Osteoblast (primary cell): Measurements from ENCODE around the gene HIF3A. TPM values are rescaled to one million over a fixed set of nuclear protein-coding genes. Genes with fewer than 3 reads are reported as not detected.
"Not testable (repeated sequence)": the region's sequence is repeated elsewhere in the genome, so short reads cannot be mapped to it uniquely, and the experiment has no call there.

Source experiments
- DNase-seq: peaks from one replicate; pipeline ENCODE4 v3.0.0; 2011; ENCODE audit warnings: low spot score, mixed read lengths; ENCODE audit not compliant: insufficient read length; ENCODE audit errors: missing footprints
- H2AFZ ChIP-seq: 2 replicates; pipeline ENCODE4 v1.6.0; 2011; ENCODE audit warnings: mild to moderate bottlenecking, low read length
- H3K27ac ChIP-seq: 2 replicates; pipeline ENCODE4 v1.5.1; 2011; ENCODE audit warnings: mild to moderate bottlenecking, low read depth, low read length, moderate library complexity
- H3K27me3 ChIP-seq: 2 replicates; pipeline ENCODE4 v1.6.0; 2012; ENCODE audit warnings: mild to moderate bottlenecking, control low read depth, inconsistent platforms, low read length, moderate library complexity; ENCODE audit not compliant: insufficient read depth
- H3K36me3 ChIP-seq: 2 replicates; pipeline ENCODE4 v1.5.1; 2011; ENCODE audit warnings: mild to moderate bottlenecking, low read length, control low read depth, moderate library complexity; ENCODE audit not compliant: insufficient read depth
- H3K4me1 ChIP-seq: 2 replicates; pipeline ENCODE4 v1.5.1; 2011; ENCODE audit warnings: mild to moderate bottlenecking, low read length, control low read depth, moderate library complexity; ENCODE audit not compliant: insufficient read depth
- H3K4me2 ChIP-seq: 2 replicates; pipeline ENCODE4 v1.6.0; 2011; ENCODE audit warnings: mild to moderate bottlenecking, low read length; ENCODE audit not compliant: insufficient read depth
- H3K4me3 ChIP-seq: fragments of 200-600 bp; sonication (generic); 3 replicates; pipeline ENCODE4 v1.5.1; 2012; ENCODE audit warnings: mild to moderate bottlenecking, low read length, inconsistent platforms; ENCODE audit not compliant: insufficient read depth
- H3K79me2 ChIP-seq: 2 replicates; pipeline ENCODE4 v1.6.0; 2012; ENCODE audit warnings: mild to moderate bottlenecking, low read length, control low read depth, inconsistent platforms; ENCODE audit not compliant: insufficient read depth
- H3K9me3 ChIP-seq: 2 replicates; pipeline ENCODE4 v1.5.1; 2011; ENCODE audit warnings: low read depth, low read length, control low read depth
- H4K20me1 ChIP-seq: 2 replicates; pipeline ENCODE4 v1.6.0; 2012; ENCODE audit warnings: mild to moderate bottlenecking, low read length, control low read depth; ENCODE audit not compliant: insufficient read depth
- CTCF ChIP-seq: IDR thresholded peaks from 2 replicates; pipeline ENCODE4 v1.5.1; 2011; ENCODE audit warnings: mild to moderate bottlenecking, low read depth, low read length, moderate library complexity; ENCODE audit errors: extremely low read depth
- total RNA-seq: library from RNA; depleted of rRNA; stranded (reverse); fragments of >200 nt; gene quantifications from 2 replicates; pipeline ENCODE4 v1.2.3, GENCODE V29; 2012

The HIF3A gene
- total RNA-seq, 1 donor, result not detected

- no peak for DNase-seq
- no peak overlapping the region for H3K27ac ChIP-seq
- H3K4me1 ChIP-seq, result no peaks in the 10 kb centered on the region
- H3K27me3 ChIP-seq, result no peaks in the 10 kb centered on the region
- no peaks in the 10 kb centered on the region for H4K20me1 ChIP-seq
- no peaks in the 10 kb centered on the region for H3K36me3 ChIP-seq
- peak overlapping the region; percentile 15 for H2AFZ ChIP-seq
- H3K4me2 ChIP-seq, result no peak overlapping the region
- TF ChIP-seq CTCF, result no peak
- H3K4me3 ChIP-seq, result no peak overlapping the region
- no peaks in the 10 kb centered on the region for H3K79me2 ChIP-seq
- no peaks in the 10 kb centered on the region for H3K9me3 ChIP-seq
These were observed 20.5 kb downstream of the HIF3A start for GRCh38 chr19:46317339-46317738.

- Histone ChIP-seq H3K79me2 (no peaks in the 10 kb centered on the region), H2AFZ (no peak overlapping the region), H3K36me3 (no peaks in the 10 kb centered on the region), H4K20me1 (no peaks in the 10 kb centered on the region), H3K4me2 (no peak overlapping the region), H3K4me3 (no peak overlapping the region), H3K9me3 (no peaks in the 10 kb centered on the region), H3K27me3 (no peaks in the 10 kb centered on the region), H3K4me1 (no peaks in the 10 kb centered on the region), H3K27ac (no peak overlapping the region)
- peak; percentile 37 for DNase-seq
- no peak for TF ChIP-seq CTCF
These were observed 22.8 kb downstream of the HIF3A start for GRCh38 chr19:46319613-46320012.

- Histone ChIP-seq H3K9me3 (no peaks in the 10 kb centered on the region), H3K4me2 (no peak overlapping the region), H3K4me1 (no peaks in the 10 kb centered on the region), H3K4me3 (no peak overlapping the region), H2AFZ (no peak overlapping the region), H3K79me2 (no peaks in the 10 kb centered on the region), H3K27me3 (no peaks in the 10 kb centered on the region), H3K36me3 (no peaks in the 10 kb centered on the region), H3K27ac (no peak overlapping the region), H4K20me1 (no peaks in the 10 kb centered on the region)
- peak; percentile 19 for DNase-seq
- no peak for TF ChIP-seq CTCF
These were observed 23.7 kb downstream of the HIF3A start for GRCh38 chr19:46320559-46320958.

- no peaks in the 10 kb centered on the region for H4K20me1 ChIP-seq
- H3K9me3 ChIP-seq, result no peaks in the 10 kb centered on the region
- TF ChIP-seq CTCF, result no peak
- H3K4me2 ChIP-seq, result no peak overlapping the region
- H3K36me3 ChIP-seq, result no peaks in the 10 kb centered on the region
- H3K4me1 ChIP-seq, result no peaks in the 10 kb centered on the region
- H3K4me3 ChIP-seq, result no peak overlapping the region
- no peaks in the 10 kb centered on the region for H3K27me3 ChIP-seq
- H3K79me2 ChIP-seq, result no peaks in the 10 kb centered on the region
- H2AFZ ChIP-seq, result no peak overlapping the region
- DNase-seq, result peak; percentile 17
- H3K27ac ChIP-seq, result no peak overlapping the region
These were observed 24.8 kb downstream of the HIF3A start for GRCh38 chr19:46321653-46322052.

GRCh38 chr19:46323227-46323626 is 26.4 kb downstream of the HIF3A start:
- not testable (repeated sequence) for H3K36me3 ChIP-seq, H3K4me1 ChIP-seq, H3K79me2 ChIP-seq, H3K27ac ChIP-seq, H4K20me1 ChIP-seq, H2AFZ ChIP-seq, DNase-seq, H3K9me3 ChIP-seq, H3K27me3 ChIP-seq, H3K4me3 ChIP-seq, H3K4me2 ChIP-seq
